CD4-positive, alpha-beta T cell treated with Interleukin-12 subunit alpha and Interleukin-12 subunit beta, for 1 hour (primary cell): ENCODE results near the gene SAP25.

ENCODE experiments used
- DNase-seq: peaks from one replicate; pipeline ENCODE4 v3.0.0-alpha.2; 2020

Gene SAP25

DNA sequence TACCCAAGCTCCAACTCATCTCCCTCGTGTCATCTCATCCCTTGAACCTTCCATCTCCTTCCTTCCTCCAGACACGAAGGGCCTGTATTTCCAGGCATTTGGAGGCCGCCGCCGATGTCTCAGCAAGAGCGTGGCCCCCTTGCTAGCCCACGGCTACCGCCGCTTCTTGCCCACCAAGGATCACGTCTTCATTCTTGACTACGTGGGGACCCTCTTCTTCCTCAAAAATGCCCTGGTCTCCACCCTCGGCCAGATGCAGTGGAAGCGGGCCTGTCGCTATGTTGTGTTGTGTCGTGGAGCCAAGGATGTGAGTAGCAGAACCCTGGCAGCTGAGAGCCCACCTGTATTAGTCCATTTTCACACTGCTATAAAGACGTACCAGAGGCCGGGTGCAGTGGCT lies 17.9 kb upstream of the SAP25 start:
- DNase-seq = no peak

DNA sequence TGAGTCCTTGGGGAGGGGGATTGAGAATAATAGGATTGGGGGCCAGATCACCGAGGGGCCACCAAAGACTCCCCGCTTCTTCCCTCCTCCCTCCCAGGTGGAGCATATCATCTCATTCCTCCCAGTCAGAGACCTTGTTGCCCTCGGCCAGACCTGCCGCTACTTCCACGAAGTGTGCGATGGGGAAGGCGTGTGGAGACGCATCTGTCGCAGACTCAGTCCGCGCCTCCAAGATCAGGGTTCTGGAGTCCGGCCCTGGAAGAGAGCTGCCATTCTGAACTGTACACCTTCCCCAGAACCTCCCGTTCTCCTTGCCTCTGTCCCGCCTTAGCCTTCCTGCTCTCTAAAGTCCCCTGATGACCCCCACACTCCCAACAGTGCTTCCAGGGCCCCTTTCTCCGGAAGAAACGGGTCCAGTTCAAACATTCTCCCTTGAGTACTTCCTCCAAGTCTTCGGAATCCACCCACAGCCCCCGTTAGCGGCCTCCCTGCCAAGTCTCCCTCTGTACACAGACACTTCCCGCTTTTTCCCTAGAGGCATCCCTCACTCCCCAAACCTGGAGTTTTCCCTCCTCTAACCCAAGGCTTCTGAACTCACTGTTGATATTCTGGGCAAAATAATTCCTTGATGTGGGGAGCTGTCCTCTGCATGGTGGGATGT lies 16.5 kb upstream of the SAP25 start:
- no peak for DNase-seq

DNA sequence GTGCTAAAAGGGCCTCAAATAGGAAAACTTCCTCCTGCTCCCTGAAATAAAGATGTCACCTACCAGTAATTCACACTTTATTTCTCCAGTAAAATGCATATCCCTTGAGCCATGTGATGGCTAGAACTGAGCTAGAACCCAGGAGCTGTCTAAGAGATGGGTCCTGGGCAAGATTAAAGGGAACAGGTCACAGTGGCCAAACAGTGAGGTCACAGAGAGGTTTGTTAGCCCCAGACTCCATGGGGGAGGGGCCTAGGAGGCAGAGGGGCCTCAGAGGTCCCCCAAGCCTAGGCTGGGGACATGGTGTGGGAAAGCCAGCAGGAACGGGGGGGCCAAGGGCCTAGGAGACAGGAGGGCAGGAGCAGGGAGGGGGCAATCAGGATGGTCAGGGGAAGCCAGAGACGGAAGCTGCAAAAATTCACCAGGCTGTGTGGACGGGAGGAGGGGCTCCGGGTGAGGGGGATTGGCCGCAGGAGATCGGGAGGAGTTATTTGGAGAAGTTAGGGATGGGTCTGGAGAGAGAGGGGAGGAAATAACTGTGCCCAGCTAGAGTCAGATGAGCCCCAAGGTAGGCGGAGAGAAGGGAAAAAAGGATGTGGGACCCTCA lies 15.7 kb upstream of the SAP25 start:
- no peak for DNase-seq

DNA sequence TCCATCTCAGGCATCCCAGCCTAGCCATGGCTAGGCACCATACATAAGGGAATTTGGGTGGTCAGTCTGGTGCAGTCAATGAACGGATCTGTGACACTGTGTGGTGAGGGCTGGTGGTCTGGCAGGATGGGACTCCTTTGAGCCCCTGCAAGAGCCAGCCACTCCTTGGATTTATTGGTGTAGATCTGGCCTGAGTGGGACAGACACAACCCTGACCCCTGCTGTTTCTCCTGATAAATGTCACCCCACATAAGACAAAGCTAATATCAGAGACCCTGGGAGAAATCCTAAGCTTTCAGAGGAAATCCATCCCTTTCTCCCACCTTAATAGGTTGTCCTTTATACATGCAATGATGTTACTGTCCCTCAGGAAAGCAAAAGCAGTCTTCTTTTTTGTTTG lies 14.7 kb upstream of the SAP25 start:
- DNase-seq = peak; percentile 33

DNA sequence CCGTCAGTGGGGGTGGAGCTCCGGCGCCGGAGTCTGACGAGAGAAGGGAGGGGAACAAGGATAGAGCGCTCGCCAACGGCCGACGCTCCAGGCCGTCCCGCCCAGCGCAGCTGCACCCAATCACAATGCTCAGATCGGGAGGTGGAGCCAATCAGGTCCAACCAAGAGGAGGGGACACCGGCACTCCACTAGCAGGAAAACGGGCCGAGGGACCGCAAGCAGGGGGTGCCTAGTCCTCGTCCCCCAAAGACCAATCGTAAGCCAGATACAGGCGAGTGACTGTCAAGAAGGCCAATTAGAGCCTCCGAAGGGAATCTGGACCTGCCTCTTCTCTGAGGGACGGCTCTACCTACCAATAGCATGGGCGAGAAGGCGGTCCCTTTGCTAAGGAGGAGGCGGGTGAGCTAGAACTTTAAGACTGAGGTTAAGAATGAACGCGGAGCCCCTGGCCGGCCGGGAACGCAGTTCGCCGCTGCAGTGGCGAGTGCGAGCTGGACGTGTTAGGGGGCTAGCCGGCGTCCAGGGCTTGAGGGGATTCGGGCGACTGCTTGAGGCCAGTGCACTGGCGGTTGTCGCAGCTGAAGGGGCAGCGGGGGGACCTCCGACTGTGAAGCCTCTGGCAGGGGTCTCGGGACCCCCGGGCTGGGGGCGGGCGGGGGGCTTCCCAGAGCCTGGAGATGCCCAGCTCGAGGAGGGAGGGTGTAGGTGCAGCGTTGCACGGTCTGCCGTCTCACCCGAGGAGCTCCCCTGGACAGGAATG lies 12.7 kb upstream of the SAP25 start, which contains the start of gene FBXO24:
FBXO24 (plus strand) TSS at position 63 of the 760 bp plus-strand sequence; CDS start at position 361, 298 bp downstream.
- peak; percentile 100 for DNase-seq

DNA sequence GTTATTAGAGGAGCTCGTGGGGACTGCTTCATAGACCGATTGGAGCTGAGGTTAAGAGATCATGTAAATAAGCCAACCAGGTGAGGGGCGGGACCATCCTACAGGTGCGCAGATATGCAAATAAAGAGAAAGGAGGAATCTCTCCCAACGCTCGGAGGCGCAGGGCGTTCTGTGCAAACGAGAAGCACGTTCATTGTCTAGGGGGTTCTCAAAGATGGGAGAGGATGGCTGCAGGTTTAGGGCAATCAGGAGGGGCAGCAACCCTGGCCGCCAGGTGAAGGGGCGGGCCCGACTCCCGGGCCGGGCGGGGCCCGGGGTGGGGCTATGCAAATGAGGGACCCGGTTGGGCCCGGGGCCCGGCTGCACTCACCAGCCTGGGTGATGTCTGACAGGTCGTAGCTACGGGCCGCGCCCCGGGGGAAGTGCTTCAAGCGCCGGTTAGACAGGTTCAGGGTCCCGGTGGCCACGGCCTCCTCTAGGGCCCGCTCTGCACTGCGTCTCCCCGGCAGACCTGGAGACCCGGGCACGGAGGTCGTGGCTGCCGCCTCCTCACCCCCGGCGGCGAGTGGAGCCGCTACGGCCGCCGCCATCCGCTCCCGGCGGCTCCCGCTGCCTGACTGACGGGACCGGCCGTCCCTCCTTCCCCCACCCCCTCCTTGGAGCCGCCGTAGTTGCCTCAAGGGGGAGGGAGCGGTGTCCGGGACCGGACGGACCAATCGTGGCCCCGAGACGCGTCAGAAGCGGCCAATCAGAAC lies 12.0 kb upstream of the SAP25 start, which contains the start of gene LRCH4:
LRCH4 (minus strand) TSS at position 619 of the 755 bp plus-strand sequence; CDS start at position 590, 29 bp downstream.
- peak; percentile 67 for DNase-seq

DNA sequence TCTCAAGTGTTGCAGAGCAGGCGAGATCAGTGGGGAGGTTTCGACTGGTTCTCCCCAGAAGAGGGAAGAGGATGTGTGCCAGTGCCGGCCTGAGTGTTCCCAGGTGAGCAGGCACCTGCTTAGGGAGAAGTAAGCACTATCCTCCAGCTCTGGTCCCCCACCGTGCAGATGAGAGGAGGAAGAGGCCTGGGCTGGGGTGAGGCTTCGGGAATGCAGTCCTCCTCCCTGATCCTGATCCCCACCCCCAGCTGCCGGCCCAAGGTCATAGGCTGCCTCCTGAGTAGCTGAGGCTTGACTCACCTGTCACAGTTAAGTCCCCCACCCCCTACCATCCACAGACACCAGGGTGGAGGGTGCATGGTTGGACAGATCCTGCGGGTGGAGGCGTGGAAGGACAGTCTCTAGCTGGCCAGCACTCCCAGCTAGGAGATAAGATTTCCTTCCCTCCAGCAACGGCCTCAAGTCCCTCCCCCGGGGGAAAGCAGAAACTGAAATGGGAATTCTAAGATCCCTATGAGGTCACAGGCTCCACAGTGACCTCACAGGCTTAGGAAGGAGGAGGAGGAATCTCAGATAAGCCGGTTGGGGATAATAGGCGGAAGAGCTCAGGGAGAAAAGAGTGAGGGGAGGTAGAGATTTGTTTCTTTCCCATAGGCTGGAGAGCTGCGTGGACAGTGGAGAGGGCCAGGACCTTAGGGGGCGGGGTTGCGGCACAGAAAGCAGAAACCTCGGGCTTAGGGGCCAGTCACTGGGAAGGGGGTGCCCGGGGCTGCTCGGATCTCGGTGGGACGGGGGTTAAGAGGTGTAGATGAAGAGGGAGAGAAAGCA lies 11.2 kb upstream of the SAP25 start:
- DNase-seq = no peak

DNA sequence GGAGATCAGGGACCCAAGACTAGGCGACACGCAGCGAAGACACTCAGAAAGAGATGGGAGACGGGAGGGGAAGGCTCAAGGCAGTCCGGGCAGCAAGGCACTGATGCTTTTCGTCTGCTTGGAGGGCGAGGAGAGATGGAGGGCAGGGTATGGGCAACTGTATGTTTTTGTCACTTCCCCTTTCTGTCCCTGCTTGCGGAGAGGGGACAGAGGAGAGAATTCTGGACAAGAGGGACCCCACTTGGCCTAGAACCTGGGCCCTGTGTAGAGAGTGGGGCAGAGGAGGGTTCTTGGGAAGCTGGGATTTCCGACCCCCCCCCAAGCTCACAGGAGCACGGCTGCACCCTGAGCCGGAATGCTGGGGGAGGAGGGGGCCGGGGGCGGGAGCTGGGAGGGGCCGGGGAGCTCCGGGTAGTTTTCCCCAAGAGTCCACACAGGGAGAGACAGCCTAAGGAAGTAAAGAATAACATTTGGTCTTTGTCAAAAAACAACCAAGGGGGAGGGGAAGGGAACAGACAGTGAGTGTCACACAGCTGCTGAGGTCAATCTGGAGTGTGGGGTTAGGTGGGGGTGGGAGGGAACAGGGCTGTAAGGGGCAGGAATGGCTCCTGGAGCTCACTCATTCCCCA lies 10.5 kb upstream of the SAP25 start:
- no peak for DNase-seq

DNA sequence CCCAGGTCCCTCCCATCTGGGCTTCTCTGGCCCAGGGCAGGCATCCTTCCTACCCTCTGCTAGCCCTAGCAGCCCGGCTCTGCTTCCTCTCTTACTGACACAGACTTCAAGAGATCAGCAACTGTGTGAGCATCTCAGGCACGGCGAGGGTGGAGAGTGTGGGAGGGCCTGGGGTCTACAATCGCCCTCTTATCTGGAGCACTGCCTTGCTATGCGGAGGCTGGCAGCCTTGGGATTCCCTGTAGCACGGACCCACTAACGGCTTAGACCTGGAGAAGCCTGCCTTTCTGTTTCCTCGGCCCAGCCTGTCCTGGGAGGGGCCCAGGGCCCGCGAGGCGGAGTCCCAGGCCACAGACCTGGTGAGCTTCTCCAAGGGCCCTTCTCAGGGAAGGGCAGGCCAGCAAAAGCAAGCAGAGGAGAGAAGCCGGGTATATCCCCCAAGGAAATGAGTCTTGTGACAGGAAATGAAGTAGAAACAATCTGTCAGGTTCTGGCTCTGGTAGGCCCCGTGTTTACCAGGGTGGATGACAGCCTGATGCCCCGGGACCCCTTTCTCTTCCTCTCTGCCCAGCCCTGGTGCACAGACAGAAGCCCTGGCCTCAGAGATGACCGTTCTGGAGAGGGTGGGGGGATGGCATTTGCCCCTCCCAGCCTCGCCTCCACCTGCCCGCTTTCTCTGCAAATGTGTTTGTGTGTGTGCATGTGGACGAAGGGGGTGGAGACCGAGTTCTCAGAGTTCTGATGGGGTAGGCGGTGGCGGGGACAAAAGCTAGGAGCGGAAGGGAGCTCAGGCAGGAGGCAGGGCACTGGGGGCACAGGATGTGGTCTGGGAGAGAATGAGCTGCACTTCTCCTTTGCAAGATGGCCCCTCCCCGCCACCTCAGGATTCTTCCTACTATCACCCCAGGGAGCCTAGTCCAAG lies 9.7 kb upstream of the SAP25 start:
- peak; percentile 67 for DNase-seq

DNA sequence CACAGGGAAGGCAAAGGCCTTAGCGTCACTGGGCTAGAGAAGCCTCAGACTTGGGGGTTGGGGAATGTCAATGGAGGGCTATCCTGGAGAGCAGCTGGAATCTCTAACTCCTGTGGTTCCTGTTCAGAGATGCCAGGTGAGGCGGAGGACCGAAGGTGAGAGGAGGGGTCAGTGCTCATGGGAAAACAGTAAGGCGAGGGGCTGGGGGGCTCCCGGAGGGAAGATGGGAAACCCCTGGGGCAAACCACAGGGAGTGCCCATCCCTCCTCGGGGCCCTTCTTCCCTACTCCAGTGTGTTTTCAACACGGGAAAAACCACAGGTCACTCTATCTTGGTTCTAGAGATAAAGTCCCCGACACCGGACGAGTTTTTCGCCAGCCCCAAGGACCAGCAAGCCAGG lies 8.9 kb upstream of the SAP25 start:
- no peak for DNase-seq

DNA sequence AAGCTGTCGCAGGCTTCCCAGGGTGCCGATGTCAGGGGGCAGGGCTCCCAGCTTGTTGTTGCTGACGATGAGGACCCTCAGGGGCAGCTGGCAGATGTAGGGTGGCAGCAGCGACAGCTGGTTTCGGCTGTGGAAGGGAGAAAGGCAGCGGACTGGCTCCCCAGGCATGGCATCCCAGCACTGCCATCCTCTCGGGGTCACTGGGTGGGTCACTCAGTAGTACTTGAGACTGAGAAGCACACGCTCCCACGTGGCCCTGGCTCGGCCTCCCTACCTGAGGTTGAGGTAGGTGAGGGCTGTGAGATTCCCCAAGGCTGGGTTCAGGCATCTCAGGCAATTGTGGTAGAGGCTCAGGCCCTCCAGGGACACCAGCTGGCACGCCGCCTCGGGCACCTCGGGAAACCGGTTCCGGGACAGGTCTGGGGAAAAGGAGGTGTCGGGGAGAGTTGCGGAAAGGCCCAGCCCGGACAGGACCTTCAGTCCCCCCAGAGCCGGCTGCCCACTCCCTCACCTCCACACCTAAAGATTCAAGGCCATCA lies 8.4 kb upstream of the SAP25 start:
- no peak for DNase-seq

DNA sequence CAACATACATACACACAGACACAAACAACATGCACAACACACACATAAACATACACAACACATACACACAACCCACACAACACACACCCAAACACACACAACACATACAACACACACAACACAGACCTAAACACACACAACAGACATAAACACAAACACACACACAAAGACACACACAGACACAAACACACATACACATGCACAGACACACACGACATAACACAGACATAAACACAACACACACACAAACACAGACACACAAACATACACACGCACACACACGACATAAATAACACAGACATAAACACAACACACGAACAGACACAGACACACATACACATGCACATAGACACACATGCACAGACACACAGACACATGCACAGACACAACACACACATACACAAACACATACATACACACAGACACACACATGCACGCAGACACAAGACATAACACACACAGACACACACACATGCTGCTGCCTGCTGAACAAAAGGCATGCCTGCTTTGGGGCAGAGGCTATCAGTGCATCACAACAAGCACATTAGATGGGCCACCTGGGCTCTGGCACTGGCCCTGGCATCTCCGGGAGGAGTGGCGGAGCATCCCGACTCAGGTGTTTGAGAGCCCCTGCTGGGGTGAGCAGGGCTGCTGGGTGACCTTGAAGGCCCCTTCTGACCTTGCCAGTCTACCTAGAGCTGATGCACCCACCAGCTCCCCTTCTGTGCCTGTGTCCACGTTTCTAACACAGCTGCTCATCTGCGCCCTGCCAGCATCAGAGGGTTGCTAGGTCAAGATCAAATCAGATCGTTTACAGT lies 7.0 kb upstream of the SAP25 start:
- DNase-seq = no peak

DNA sequence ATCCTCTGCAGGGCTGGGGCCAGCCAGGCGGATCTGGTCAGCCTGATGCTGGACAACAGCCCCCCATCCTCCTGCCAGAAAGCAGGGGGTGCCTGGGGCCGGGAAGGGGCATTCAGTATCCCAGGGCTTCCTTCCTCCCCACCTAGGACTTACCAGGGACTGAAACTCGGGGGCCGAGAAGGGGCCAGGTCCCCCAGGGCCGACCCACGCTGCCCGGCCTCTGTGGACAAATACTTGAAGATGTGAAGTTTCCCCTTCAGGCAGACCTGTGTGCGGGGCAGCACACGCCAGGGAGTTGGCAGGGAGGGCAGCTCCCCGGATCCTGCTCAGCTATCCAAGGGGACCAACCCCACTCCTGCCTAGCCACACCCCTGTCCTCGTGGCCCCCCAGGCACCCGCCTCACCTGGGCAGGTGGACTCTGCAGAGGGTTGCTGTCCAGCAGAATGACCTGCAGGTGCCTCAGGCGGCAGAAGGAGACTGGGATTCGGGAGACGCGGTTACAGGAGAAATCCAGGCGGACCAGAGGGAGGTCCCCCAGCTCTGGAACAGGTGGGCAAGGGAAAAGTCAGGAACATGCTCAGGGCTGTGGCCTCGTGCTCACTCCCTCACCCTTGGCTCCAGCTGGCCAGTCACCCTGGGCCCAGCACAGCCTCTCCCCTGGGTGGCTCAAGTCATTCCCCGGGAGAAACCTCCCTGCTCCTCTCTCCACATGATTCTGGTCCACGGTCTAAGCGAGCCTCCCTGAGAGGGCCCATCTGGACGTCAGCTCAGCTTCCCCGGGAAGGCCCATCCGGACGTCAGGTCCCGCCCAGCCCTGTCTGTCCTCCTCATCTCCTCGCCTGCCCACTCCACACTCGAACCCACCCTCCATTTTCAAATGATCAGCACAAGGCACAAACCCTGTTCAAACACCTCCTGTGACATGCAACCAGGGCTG lies 4.8 kb upstream of the SAP25 start:
- DNase-seq = no peak

DNA sequence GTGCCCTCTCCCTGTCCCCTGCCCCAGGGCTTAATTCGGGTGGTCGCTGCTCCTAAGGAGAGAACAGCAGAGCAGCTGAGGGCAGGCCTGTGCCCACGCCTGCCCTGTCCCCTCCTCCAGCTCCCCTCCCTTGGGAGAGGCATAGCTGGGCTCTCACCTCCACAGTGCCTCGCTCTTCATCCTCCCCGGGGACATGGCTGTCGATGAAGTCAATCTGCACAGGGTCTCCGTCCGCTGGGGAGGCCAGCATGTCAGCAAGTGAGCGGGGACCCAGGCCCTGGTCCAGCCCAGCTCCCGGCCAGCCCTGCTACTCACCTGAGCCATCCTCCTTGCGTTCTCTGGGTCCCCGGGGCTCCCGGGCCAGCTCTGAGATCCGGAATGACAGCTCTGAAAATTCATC lies 3.8 kb upstream of the SAP25 start:
- no peak for DNase-seq

DNA sequence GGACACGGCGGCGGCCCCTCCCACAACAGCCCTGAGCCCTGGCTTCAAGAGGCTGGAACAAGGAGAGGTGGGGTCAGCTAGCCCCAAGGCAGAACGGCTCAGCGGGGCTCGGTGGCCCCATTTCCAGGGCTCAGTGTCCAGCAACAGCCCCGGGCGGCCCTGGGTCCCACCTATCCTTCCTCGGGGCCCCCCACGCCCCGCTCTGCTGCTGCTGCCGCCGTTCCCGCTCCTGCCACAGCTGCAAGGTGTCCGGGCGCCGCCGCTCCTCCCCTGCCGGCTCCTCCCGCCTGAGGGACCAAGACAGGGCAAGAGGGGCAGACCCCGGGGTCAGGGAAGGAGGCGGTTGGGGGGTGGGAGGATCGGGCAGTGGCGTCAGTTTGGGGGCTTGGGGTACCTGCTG lies 3.4 kb upstream of the SAP25 start:
- no peak for DNase-seq

DNA sequence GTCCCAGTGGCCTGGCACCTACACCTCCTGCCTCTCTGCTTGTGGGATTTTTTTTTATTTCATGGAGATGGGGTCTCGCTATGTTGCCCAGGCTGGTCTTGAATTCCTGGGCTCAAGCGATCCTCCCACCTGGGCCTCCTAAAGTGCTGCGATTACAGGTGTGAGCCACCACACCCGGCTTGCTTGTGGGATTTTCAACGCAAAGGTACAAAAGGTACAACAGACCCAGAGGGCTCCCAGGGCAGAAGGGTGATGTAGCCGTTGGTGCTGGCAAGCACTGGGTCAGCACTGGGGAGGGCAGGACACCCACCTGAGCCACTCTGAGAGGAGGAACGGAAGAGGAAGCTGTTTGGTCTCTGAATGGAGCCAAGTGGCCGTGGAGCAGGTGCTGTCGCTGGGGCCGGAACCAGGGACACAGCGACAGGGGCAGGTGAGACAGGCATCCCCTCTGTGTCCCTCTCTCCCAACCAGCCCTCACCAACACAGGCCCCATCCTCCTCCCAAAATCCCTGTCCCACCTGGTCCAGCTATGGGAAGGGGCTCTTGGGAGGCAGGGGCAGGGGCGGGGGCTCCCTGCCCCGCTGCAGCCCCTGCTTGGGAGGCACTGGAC lies 2.8 kb upstream of the SAP25 start:
- no peak for DNase-seq

DNA sequence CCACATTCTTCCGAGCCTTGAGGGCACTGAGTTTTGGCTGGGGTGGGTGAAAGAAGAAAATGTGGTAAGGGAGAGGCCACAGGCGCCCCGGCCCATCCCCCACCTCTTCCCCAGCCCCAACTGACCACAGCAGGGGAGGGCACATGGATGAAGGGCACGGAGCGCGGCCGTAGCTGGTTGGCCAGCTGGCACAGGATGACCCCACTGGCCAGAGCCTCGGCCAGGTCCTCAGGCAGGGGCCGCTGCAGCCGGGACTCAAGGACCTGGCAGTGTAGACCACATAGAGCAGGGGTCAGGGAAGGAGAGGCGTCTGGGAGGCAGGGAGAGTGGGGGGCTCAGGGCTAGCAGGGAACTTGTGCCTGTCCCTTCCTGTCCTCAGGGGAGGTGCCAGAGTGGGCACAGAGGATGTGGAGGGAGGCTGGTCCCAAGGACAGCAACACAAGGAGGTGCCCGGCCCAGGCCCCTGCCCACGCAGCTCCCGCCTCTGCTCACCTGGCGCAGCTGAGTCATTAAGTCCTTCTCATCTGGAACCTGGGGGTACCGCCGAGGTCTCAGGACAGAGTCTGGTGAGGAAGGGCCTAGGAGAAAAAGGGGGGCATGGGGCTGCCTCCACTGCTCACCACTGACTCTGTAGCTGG lies 2.2 kb upstream of the SAP25 start:
- DNase-seq = no peak
